Prostate gland (tissue), 2 donors: ENCODE measurements around the gene INPP5A.

ENCODE experiments used
- POLR2A ChIP-seq: fragments of 450-650 bp; IDR thresholded peaks from one replicate; pipeline ENCODE4 v1.6.1; 2016; ENCODE audit warnings: antibody characterized with exemption, mild to moderate bottlenecking
- TF ChIP-seq, protein P1 (sequence below), 4 experiments: fragments of 200-600 bp in 2 of 4; fragments of 450-650 bp in 2 of 4; sonication (generic) in 2 of 4; IDR thresholded peaks; 1 replicate in 3 of 4; 2 replicates in 1 of 4; pipeline ENCODE4 v1.5.1; 2016 to 2019; ENCODE audit warnings: antibody characterized with exemption in 4 of 4, mild to moderate bottlenecking in 2 of 4, moderate library complexity in 2 of 4

GRCh38 chr10:132684164-132684891, 146.7 kb downstream of the INPP5A start:
- TF ChIP-seq, protein P1, sequence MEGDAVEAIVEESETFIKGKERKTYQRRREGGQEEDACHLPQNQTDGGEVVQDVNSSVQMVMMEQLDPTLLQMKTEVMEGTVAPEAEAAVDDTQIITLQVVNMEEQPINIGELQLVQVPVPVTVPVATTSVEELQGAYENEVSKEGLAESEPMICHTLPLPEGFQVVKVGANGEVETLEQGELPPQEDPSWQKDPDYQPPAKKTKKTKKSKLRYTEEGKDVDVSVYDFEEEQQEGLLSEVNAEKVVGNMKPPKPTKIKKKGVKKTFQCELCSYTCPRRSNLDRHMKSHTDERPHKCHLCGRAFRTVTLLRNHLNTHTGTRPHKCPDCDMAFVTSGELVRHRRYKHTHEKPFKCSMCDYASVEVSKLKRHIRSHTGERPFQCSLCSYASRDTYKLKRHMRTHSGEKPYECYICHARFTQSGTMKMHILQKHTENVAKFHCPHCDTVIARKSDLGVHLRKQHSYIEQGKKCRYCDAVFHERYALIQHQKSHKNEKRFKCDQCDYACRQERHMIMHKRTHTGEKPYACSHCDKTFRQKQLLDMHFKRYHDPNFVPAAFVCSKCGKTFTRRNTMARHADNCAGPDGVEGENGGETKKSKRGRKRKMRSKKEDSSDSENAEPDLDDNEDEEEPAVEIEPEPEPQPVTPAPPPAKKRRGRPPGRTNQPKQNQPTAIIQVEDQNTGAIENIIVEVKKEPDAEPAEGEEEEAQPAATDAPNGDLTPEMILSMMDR (IDR thresholded peaks at IDR 0.05), result no peak
- no peak for TF ChIP-seq POLR2A
